NCI-H69 (cell line): ENCODE measurements around the gene ZYG11A.

Experiments used
- DNase-seq: peaks from one replicate; lab custom pipeline; 2025; lab: John Stamatoyannopoulos, UW

ZYG11A gene

GRCh38 chr1:52877554-52877953, 35.0 kb downstream of the ZYG11A start:
- DNase-seq: no peak

DNA sequence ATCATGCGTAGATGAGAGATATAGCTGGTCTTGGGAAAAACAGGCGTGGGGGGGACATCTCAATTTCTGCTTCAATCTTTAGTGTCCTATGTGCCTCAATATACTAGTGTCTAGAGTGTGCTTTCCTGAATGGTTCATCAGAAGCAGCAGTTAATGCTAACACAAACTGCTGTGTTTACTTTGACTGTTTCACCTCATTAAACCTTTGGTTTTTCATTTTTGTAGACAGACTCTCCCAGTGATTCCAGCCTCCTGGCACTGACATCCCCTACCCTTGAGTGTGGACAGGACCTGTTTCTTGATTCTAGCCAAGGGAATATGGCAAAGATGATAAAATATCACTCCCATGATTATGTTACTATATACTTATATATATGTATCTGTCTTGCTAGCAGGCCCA, 37.6 kb downstream of the ZYG11A start:
- peak; percentile 76 for DNase-seq

DNA sequence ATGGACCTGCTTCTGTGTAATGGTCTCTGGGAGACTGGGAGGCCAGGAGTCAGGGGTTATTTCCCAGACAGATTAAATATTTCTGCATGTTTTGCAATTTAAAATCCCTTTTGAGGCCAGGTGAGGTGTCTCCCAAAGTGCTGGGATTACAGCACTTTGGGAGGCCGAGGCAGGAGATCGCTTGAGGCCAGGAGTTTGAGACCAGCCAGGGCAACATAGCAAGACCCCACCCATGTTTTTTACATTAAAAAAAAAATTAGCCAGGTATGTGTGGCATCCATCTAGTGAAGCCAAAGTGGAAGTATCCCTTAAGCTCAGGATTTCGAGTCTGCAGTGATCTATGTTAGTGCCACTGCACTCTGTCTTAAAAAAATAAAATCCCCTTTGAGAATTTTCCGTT, 44.9 kb downstream of the ZYG11A start:
- no peak for DNase-seq

DNA sequence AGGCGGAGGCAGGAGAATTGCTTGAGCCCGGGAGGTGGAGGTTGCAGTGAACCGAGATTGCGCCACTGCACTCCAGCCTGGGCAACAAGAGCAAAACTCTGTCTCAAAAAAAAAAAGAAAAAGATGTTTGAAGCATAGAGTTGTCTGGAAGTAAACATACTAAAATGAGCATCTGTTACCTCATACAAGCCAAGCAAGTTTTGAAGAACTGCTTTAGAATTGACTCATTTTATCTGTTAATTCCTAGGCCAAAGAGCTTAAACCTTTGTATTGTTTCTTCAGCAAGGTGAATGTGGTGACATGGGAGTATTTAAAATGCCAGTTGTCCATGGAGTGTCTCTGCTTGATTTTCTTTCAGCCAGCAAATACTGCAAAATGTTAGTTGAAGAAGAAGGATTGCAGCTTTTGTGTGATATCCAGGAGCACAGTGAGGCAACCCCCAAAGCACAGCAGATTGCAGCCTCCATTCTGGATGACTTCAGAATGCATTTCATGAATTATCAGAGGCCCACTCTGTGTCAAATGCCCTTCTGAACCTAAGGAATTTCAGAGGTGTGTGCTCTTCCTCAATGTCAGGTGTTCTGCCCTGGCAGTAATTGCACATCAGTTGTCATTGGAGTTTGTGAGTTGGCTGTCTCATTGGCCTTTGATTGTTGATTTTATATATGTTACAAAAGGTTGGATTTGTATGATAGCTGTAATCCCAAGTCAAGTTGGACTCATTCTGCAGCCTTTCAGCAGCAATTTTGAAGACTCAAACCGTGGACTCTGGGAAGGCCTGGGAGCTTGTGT, 50.1 kb downstream of the ZYG11A start:
- DNase-seq: no peak

DNA sequence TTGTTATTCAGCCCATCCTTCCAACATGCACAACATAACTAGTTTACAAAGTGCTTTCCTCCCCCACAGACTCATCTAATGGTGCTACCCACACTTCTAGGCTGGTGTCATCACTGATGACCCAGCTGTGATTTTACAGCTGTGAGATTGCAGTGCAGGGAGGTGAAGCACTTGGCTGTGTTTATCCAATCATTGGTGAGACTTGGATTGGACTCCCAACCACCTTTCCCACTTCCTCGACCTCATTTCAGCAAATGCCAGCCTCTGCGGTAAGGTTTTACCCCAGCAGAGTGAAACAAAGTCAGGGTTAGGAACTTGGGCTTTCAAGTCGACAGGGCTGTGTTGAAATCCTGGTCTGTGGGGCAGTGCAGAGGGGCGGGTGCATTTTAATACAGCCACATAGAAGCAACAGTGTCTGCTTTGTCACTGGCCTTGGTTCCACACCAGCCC, 56.9 kb downstream of the ZYG11A start:
- no peak for DNase-seq

DNA sequence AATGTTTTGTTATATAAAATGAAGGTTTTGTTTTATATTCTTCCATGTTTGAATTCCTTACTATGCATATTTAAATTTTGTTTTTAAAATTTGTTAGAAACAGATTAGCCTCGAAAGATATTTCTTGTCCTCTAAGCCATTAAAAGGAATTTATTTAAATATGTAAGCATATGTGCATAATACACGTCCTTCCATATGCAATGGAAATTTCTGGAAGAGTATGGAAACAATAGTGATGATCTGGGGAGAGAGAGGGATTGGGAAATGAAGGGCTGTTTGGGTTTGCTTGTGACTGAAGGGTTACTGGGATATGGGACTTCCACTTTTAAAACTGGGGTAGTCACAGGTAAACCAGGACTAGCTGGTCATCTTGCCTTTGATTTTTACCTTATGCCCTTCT, 57.8 kb downstream of the ZYG11A start:
- no peak for DNase-seq

- DNase-seq: no peak
Observed at GRCh38 chr1:52901384-52901783, 58.8 kb downstream of the ZYG11A start.

- DNase-seq: no peak
Observed at GRCh38 chr1:52904208-52904926, 61.8 kb downstream of the ZYG11A start.

DNA sequence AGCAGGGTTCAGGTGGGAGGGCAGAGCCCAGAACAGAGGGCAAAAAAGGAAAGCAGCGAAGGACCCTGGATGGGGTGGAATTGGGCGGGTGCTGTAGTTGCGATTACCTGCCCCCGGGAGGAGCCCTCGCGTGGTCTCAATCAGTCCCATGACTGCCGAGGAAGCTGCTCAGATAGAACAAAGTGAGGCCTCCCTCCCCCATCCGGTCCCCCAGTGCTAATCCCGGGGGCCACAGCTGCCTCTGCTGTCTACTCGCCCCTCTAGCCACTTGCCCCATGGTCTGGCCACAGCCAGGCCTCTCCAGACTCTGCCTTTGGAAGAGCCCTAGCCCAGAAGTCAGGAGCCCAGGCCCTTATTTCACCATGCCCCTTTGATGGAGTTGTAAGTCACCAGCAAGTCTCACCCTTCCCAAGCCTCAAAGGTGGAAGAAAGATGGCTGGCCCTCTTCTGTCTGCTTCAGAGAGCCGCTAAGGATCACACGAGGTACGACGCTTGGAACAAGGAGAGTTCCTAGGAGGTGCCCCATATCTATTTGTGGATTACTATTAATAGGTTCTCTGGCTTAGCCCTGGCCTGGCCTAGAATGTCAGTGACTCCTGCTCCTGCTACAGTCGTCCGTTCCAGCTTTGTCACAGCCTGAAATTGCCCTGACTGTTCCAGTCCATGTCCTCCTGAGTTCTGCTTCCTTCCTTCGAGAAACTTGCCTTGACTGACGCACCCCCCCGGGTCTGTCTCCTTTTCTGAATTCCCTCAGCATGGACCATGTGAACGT, 62.6 kb downstream of the ZYG11A start:
- peak; percentile 49 for DNase-seq

- peak; percentile 31 for DNase-seq
Observed at GRCh38 chr1:52906135-52906603, 63.6 kb downstream of the ZYG11A start.

GRCh38 chr1:52907068-52907811, 64.7 kb downstream of the ZYG11A start:
- no peak for DNase-seq

DNA sequence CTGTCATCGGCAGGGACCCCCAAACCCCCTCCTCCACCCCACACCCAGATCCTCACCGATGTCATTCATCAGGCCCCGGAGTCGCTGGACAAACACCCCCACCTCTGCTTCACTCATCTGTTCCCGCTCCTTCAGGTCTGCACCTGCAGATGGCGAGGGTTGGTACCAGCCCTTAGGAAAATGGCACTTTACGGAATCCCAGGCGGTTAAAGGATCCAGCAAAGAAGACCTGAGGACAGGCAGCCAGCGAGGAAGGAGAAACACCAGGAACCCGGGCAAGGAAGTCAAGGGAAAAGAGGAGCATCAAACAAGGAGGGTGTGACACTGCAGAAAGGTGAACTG, 65.2 kb downstream of the ZYG11A start:
- DNase-seq: no peak

DNA sequence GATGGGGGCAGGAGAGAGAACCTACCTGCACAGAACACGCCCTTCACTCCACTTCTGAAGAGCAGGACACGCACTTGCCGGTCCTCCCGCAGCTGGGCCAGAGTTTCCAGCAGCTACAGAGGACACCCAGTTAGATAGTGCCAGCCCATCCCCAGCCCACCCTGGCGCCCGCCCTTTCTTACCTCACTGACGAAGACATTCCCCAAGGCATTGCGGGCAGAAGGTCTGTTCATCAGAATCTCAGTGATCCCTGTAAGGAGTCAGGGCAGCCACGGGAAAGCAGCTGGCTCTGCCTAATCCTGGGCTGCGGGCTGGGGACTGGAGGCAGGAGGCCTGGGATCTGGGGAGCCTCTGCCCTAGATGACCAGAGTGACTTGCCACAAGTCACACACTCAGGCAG, 69.0 kb downstream of the ZYG11A start:
- DNase-seq: no peak

DNA sequence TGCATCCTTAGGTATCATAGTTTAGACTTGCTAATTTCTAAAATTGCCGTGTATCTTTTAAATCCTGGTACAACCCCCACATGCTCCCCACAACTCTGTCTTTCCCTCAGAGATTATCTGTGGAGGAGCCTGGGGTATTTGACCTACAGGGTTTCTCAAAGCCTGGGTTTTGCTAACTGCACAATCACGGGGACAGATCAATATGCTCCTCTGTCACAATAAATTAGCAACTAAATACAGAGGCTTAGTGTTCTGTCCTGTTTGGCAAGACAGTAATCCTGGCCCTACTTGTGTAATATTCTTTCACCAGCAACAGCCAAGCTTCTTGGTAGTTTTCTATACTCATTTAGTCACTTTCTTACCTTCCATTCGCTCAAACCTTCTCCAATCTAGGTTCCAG, 70.5 kb downstream of the ZYG11A start:
- no peak for DNase-seq

DNA sequence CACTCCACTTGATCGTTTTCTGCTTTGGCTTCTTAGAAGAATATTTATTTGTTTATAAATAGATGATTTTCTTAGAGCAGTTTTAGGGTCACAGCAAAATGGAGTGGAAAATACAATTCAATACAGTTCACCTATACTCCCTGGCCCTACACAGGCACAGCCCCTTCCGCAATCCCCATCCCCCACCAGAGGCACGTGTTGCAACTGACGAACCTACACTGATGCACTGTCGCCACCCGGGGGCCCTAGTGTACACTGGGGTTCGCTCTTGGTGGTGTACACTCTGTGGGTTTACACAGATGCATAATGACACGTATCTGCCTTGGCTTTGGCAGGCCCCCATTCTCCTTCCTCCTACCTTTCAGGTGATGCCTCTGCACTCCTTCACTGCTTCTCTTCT, 71.0 kb downstream of the ZYG11A start:
- peak; percentile 21 for DNase-seq

DNA sequence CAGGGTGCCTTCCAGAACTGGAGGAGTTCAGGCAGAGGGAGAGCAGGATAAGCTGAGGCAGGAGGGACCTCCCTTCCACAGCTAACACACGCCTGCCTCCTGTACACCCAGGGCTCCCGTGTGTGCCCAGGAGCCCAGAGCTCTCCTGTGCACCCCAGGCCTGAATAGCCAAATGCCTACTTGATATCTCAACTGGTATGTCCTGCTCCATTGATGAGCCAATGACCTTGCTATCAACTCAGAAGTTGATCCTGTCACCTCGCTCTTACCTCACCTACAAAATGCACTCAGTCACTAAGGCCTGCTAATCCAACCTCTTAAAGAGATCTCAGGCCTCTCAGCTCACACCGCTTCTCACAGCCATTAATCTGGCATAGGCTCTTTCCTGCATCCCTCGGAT, 71.9 kb downstream of the ZYG11A start:
- no peak for DNase-seq

DNA sequence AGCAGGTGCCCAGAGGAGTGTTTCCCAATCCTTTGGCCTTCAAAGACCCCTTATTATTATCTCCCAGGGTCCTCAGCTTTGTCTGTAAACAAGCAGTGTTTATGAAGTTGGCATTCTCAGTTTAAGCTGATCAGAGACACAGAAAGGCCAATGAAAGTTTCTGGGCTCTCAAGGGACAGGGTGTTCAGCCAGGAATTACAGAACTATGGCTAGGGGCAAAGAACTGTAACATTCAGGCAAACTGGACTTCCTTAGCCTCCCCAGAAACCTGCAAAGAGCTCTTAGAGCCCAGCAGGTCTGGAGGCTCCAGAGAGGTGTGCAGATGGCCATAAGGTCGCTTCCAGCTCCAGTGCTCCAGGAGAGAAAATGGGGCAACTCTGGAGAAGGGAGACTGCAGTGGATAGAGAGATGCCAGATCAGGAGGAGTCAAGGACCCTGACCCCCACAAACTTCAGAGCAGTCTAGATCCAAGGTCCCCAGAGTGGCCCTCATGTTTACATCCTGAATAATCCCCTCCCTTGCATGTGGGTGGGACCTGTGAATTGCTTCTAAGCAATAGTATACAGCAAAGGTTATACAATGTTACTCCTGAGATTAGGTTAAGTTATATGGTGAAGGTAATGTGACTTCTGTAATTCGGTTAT, 72.8 kb downstream of the ZYG11A start:
- DNase-seq: no peak

GRCh38 chr1:52915855-52916220, 73.3 kb downstream of the ZYG11A start:
- DNase-seq: no peak

- no peak for DNase-seq
Observed at GRCh38 chr1:52916241-52916975, 73.8 kb downstream of the ZYG11A start.

DNA sequence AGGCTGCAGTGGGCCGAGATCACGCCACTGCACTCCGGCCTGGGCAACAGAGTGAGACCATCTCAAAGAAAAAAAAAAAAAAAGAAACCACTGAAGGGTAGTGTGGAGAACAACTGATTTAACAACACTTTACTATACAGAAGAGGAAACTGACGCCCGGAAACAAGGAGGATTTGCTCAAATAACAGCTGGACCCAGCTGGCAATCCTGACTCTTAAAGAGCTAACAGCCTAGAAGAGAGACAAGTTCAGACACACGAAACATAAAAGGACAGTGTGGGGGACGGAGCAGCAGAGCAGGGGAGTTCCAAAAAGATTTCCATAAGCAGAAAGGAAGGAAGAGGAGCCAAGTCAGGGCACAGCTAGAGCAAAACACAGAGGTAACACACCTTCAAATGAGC, 74.6 kb downstream of the ZYG11A start:
- DNase-seq: no peak

GRCh38 chr1:52917581-52917980, 75.0 kb downstream of the ZYG11A start:
- DNase-seq: no peak
